Loucy (cell line): ENCODE data around the gene WIZ.

Experiments
- H2AFZ ChIP-seq: fragments of 200-600 bp; sonication (generic); 2 replicates; pipeline ENCODE4 v1.6.0; 2016; ENCODE audit warnings: antibody characterized with exemption, mild to moderate bottlenecking, low read length, moderate library complexity
- H3F3A ChIP-seq: fragments of 200-600 bp; 2 replicates; pipeline ENCODE4 v1.6.0; 2016; ENCODE audit warnings: antibody characterized with exemption, low read depth, mild to moderate bottlenecking
- H3K27me3 ChIP-seq: fragments of 200-600 bp; sonication (generic); 2 replicates; pipeline ENCODE4 v1.6.1; 2014; ENCODE audit warnings: low read length, mild to moderate bottlenecking; ENCODE audit not compliant: insufficient read depth, poor library complexity, severe bottlenecking
- H3K36me3 ChIP-seq: fragments of 200-600 bp; sonication (generic); 2 replicates; pipeline ENCODE4 v1.6.1; 2016; ENCODE audit warnings: low read length; ENCODE audit not compliant: insufficient read depth
- H3K4me1 ChIP-seq: fragments of 200-600 bp; sonication (generic); 2 replicates; pipeline ENCODE4 v1.5.1; 2014; ENCODE audit warnings: low read length, mild to moderate bottlenecking; ENCODE audit not compliant: insufficient read depth, poor library complexity, severe bottlenecking
- H3K4me2 ChIP-seq: fragments of 200-600 bp; sonication (generic); 2 replicates; pipeline ENCODE4 v1.6.0; 2014; ENCODE audit warnings: antibody characterized with exemption, low read length, low read depth, mild to moderate bottlenecking; ENCODE audit not compliant: poor library complexity, severe bottlenecking
- H3K4me3 ChIP-seq: fragments of 200-600 bp; sonication (generic); 2 replicates; pipeline ENCODE4 v1.5.1; 2014; ENCODE audit warnings: low read length, mild to moderate bottlenecking, mixed read lengths; ENCODE audit not compliant: poor library complexity, severe bottlenecking
- H3K79me2 ChIP-seq: fragments of 200-600 bp; sonication (generic); 2 replicates; pipeline ENCODE4 v1.6.1; 2014; ENCODE audit warnings: low read length; ENCODE audit not compliant: insufficient read depth
- H3K9ac ChIP-seq: fragments of 200-600 bp; sonication (generic); 2 replicates; pipeline ENCODE4 v1.6.0; 2014; ENCODE audit warnings: mild to moderate bottlenecking, low read depth, low read length, moderate library complexity; ENCODE audit not compliant: poor library complexity, severe bottlenecking
- H3K9me2 ChIP-seq: fragments of 200-600 bp; sonication (generic); replicated peaks from 2 replicates; pipeline ENCODE4 v1.6.1; 2016; ENCODE audit warnings: low read depth, low read length, mixed read lengths
- H3K9me3 ChIP-seq: fragments of 200-600 bp; sonication (generic); 2 replicates; pipeline ENCODE4 v1.6.1; 2014; ENCODE audit warnings: mild to moderate bottlenecking, antibody characterized with exemption, low read length, low read depth; ENCODE audit not compliant: insufficient read depth
- H4K20me1 ChIP-seq: fragments of 200-600 bp; sonication (generic); 2 replicates; pipeline ENCODE4 v1.6.0; 2014; ENCODE audit warnings: antibody characterized with exemption, low read length, mild to moderate bottlenecking; ENCODE audit not compliant: insufficient read depth, poor library complexity, severe bottlenecking
- EZH2phosphoT487 ChIP-seq: fragments of 200-600 bp; IDR thresholded peaks from 2 replicates; pipeline ENCODE4 v1.6.1; 2018; ENCODE audit warnings: antibody characterized with exemption, mild to moderate bottlenecking, moderate library complexity, borderline replicate concordance
- TF ChIP-seq, protein P1 (sequence below): fragments of 200-600 bp; sonication (generic); conservative IDR thresholded peaks from 2 replicates; pipeline ENCODE4 v1.5.1; 2014; ENCODE audit warnings: mild to moderate bottlenecking, antibody characterized with exemption, low read length

Gene WIZ

DNA sequence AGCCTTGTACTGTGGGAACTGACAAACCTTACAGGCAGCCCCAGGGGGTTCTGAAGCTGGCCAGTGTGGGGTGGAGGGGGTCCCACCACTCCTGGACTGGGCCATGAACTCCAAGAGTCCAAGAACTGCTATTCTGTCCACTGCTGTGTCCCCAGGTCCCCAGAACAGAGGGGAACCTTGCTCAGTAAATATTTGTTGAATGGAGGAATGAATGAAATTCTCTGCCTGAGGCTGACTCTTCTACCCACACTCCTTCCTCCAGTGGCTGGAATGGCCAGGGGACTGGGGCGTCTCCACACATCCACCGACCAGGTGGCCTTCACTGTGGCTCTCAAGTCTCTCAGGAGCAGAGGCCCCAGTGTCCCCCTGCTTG is 11.6 kb downstream of the WIZ start:
- H3K4me3 ChIP-seq: no peak overlapping the region
- H3F3A ChIP-seq: no peaks in the 10 kb centered on the region
- H2AFZ ChIP-seq: no peak overlapping the region
- peaks cover 6% of the 10 kb centered on the region for H3K4me1 ChIP-seq
- H4K20me1 ChIP-seq: no peaks in the 10 kb centered on the region
- no peaks in the 10 kb centered on the region for H3K27me3 ChIP-seq
- H3K9me3 ChIP-seq: no peaks in the 10 kb centered on the region
- H3K9me2 ChIP-seq: no peaks in the 10 kb centered on the region
- no peak overlapping the region for H3K9ac ChIP-seq
- H3K4me2 ChIP-seq: no peak overlapping the region
- H3K36me3 ChIP-seq: no peaks in the 10 kb centered on the region
- TF ChIP-seq, protein P1, sequence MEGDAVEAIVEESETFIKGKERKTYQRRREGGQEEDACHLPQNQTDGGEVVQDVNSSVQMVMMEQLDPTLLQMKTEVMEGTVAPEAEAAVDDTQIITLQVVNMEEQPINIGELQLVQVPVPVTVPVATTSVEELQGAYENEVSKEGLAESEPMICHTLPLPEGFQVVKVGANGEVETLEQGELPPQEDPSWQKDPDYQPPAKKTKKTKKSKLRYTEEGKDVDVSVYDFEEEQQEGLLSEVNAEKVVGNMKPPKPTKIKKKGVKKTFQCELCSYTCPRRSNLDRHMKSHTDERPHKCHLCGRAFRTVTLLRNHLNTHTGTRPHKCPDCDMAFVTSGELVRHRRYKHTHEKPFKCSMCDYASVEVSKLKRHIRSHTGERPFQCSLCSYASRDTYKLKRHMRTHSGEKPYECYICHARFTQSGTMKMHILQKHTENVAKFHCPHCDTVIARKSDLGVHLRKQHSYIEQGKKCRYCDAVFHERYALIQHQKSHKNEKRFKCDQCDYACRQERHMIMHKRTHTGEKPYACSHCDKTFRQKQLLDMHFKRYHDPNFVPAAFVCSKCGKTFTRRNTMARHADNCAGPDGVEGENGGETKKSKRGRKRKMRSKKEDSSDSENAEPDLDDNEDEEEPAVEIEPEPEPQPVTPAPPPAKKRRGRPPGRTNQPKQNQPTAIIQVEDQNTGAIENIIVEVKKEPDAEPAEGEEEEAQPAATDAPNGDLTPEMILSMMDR: no peak
- TF ChIP-seq EZH2phosphoT487: no peak
- H3K79me2 ChIP-seq: no peaks in the 10 kb centered on the region

DNA sequence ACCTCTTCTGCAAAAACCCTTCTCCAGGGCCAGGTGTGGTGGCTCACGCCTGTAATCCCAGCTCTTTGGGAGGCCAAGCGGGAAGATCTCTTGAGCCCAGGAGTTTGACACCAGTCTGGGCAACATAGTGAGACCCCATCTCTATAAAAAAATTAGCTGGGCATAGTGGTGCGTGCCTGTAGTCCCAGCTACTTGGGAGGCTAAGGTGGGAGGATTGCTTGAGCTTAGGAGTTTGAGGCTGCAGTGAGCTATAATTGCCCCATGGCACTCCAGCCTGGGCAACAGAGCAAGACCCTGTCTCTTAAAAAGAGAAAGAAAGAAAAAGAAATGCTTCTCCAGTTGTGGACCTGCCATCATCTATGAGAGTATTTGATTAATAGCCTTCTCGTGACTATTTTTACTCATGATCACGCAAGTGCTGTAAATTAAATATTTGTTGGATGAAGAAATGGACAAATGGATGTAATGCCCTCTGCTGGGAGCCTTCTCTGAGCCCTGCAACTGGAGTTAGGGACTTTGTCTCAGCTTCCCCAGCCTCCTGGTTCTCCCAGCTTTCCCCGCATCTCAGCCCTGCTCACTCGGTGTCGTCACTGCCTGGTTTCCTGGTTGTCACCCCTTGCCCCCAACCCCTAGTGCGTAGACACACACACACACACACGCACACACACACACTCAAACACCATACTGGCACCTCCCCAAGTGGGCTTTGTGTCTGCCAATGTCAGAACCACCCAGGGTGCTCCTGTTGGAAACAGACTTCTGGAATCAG is 12.2 kb downstream of the WIZ start:
- H3K9ac ChIP-seq: no peak overlapping the region
- TF ChIP-seq, protein P1: no peak
- TF ChIP-seq EZH2phosphoT487: no peak
- H3K9me2 ChIP-seq: no peaks in the 10 kb centered on the region
- H3K4me2 ChIP-seq: no peak overlapping the region
- no peaks in the 10 kb centered on the region for H4K20me1 ChIP-seq
- 0 out of 2 replicates have a peak, but pooled peaks cover 3% of the 10 kb centered on the region for H3F3A ChIP-seq
- no peaks in the 10 kb centered on the region for H3K9me3 ChIP-seq
- H3K27me3 ChIP-seq: no peaks in the 10 kb centered on the region
- no peak overlapping the region for H2AFZ ChIP-seq
- no peaks in the 10 kb centered on the region for H3K36me3 ChIP-seq
- H3K79me2 ChIP-seq: no peaks in the 10 kb centered on the region
- H3K4me1 ChIP-seq: peaks cover 6% of the 10 kb centered on the region
- H3K4me3 ChIP-seq: no peak overlapping the region

DNA sequence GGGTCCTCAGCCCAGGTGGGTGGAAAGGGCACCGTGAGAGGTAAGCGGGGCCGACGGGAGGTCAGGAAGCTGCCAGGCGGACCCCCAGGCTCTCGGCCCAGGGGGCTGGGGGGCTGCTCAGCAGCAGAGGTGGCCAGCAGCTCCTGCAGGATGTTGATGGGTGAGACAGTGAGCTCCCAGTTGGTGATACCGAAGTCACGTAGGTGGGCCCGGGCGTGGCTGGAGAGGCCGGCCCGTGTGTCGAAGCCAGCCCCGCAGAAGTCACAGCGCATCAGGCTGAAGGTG is 13.0 kb downstream of the WIZ start:
- H3K9me2 ChIP-seq: no peaks in the 10 kb centered on the region
- H3K9ac ChIP-seq: no peak overlapping the region
- H3F3A ChIP-seq: 0 out of 2 replicates have a peak, but pooled peaks cover 3% of the 10 kb centered on the region
- no peaks in the 10 kb centered on the region for H3K27me3 ChIP-seq
- peaks cover 7% of the 10 kb centered on the region for H3K4me1 ChIP-seq
- peaks cover 5% of the 10 kb centered on the region for H3K79me2 ChIP-seq
- H3K9me3 ChIP-seq: no peaks in the 10 kb centered on the region
- H4K20me1 ChIP-seq: peaks cover 2% of the 10 kb centered on the region
- no peak overlapping the region for H2AFZ ChIP-seq
- no peaks in the 10 kb centered on the region for H3K36me3 ChIP-seq
- H3K4me2 ChIP-seq: no peak overlapping the region
- TF ChIP-seq EZH2phosphoT487: no peak
- TF ChIP-seq, protein P1: no peak
- no peak overlapping the region for H3K4me3 ChIP-seq
